ENCODE measurements around the gene SLAMF7. TPM values are rescaled to one million over a fixed set of nuclear protein-coding genes. Genes with fewer than 3 reads are reported as not detected.

Gene SLAMF7
- total and polyA plus RNA-seq, 2 of the 8 experiments (the other 6 are each of a cell fraction or from before 2014, with no cell fraction given) = not detected

- Histone ChIP-seq H2BK12ac (ENCODE audit: low read depth, low read length) (no peak overlapping the region), H2BK5ac (ENCODE audit: low read depth, low read length) (no peak overlapping the region), H3K79me2 (ENCODE audit: control insufficient read depth in 1 of 2, insufficient read depth in 2 of 2, low read length in 2 of 2) (no peaks in the 10 kb centered on the region), H4K20me1 (replicated peaks in 1 of 2; ENCODE audit: control insufficient read depth in 1 of 2, insufficient read depth in 2 of 2, low read length in 2 of 2) (no peaks in the 10 kb centered on the region), H3K9ac (replicated peaks in 1 of 4; ENCODE audit: extremely low read depth in 1 of 4, low read depth in 3 of 4, low read length in 3 of 4) (no peak overlapping the region), H4K8ac (ENCODE audit: extremely low read depth, insufficient read depth, low read length) (no peak overlapping the region), H3K4me1 (replicated peaks in 1 of 4; ENCODE audit: control insufficient read depth in 3 of 4, insufficient read depth in 4 of 4, low read length in 3 of 4) (no peaks in the 10 kb centered on the region), H3K9me3 (ENCODE audit: insufficient read depth in 2 of 2, low read depth in 1 of 2, low read length in 1 of 2) (no peaks in the 10 kb centered on the region), H4K91ac (replicated peaks; ENCODE audit: insufficient read length, low read length) (no peak overlapping the region), H3K23ac (ENCODE audit: insufficient read length) (no peak overlapping the region), H3K4ac (replicated peaks; ENCODE audit: insufficient read length, low read depth, low read length) (no peak overlapping the region), H3K23me2 (ENCODE audit: low read depth, low read length) (no peaks in the 10 kb centered on the region), H3K4me3 (ENCODE audit: extremely low read depth in 1 of 4, insufficient read depth in 2 of 4, low read depth in 3 of 4, low read length in 4 of 4) (no peak overlapping the region), H2AFZ (ENCODE audit: low read length) (no peak overlapping the region), H3K4me2 (ENCODE audit: insufficient read depth in 1 of 2, low read depth in 2 of 2, low read length in 2 of 2) (no peak overlapping the region), H2BK120ac (replicated peaks; ENCODE audit: low read depth, low read length) (no peak overlapping the region), H2BK15ac (ENCODE audit: low read length) (no peak overlapping the region), H4K5ac (ENCODE audit: insufficient read length, low read depth, low read length) (no peak overlapping the region), H3K56ac (replicated peaks; ENCODE audit: insufficient read length, low read depth, low read length) (no peak overlapping the region), H3K36me3 (ENCODE audit: control insufficient read depth in 2 of 4, insufficient read depth in 4 of 4, low read length in 3 of 4) (no peaks in the 10 kb centered on the region), H2BK20ac (ENCODE audit: low read length) (no peak overlapping the region), H3K18ac (ENCODE audit: extremely low read depth, low read length) (no peak overlapping the region), H3K27me3 (replicated peaks in 1 of 4; ENCODE audit: control insufficient read depth in 3 of 4, extremely low read depth in 1 of 4, insufficient read depth in 3 of 4, low read length in 3 of 4) (no peaks in the 10 kb centered on the region), H3K79me1 (ENCODE audit: low read depth, low read length) (no peaks in the 10 kb centered on the region), H2AK5ac (ENCODE audit: low read depth, low read length) (no peak overlapping the region), H3K27ac (ENCODE audit: low read depth, low read length) (no peak overlapping the region), H3K14ac (ENCODE audit: insufficient read length) (no peak overlapping the region)
- DNase-seq (ENCODE audit: low read depth in 1 of 2, low spot score in 2 of 2) (no peak), FAIRE-seq (no peak)
- no peak for TF ChIP-seq SP1 (IDR thresholded peaks at IDR 0.05; ENCODE audit: low read depth, low read length)
- TF ChIP-seq NRF1 (IDR thresholded peaks at IDR 0.05; ENCODE audit: low read depth, low read length) = no peak
- TF ChIP-seq SRF (IDR thresholded peaks at IDR 0.05; ENCODE audit: low read depth, low read length) = no peak
- no peak for TF ChIP-seq RFX5 (IDR thresholded peaks at IDR 0.05; ENCODE audit: borderline replicate concordance, low read depth, low read length)
- TF ChIP-seq CREB1 (IDR thresholded peaks at IDR 0.05) = no peak
- TF ChIP-seq BACH1 (IDR thresholded peaks at IDR 0.05; ENCODE audit: low read length) = no peak
- TF ChIP-seq SUZ12 (IDR thresholded peaks at IDR 0.05; ENCODE audit: low read length) = no peak
- CTCF ChIA-PET (ENCODE audit: partially characterized antibody) = interaction anchor here (1.0 to 1.1 kb wide), 3 partner anchors 61 to 181 kb away, joined by 3 to 4 read pairs (median 3); no protein-coding TSS in a partner anchor
- POLR2A ChIA-PET (ENCODE audit: partially characterized antibody) = no interaction called here
- 83% methylated on average over 3 of the region's 3 CpGs; no CpG with 5 or more reads in 1 of the 2 experiments for WGBS, 2 experiments (ENCODE audit: extremely low coverage in 1 of 2, insufficient coverage in 1 of 2, insufficient read length in 1 of 2, insufficient replicate concordance in 2 of 2, low coverage in 1 of 2, low lambda C conversion rate in 2 of 2, missing lambda C conversion rate in 1 of 2)
Observed at GRCh38 chr1:160773093-160773492, 34.0 kb downstream of the SLAMF7 start.

Measured in H1 (cell line).